Mesendoderm (in vitro differentiated cells): Measurements from ENCODE around the gene MTMR2.
"Not testable (repeated sequence)": the region's sequence is repeated elsewhere in the genome, so short reads cannot be mapped to it uniquely, and the experiment has no call there.

ENCODE experiments used
- DNase-seq: peaks from one replicate; pipeline ENCODE4 v3.0.0; 2013
- H2AK5ac ChIP-seq: 2 replicates; pipeline ENCODE4 v1.6.1; 2013; ENCODE audit warnings: low read length, inconsistent platforms
- H2BK120ac ChIP-seq: 2 replicates; pipeline ENCODE4 v1.6.1; 2013; ENCODE audit warnings: low read depth, mild to moderate bottlenecking, low read length, moderate library complexity, mixed read lengths
- H2BK15ac ChIP-seq: replicated peaks from 2 replicates; pipeline ENCODE4 v1.6.1; 2013; ENCODE audit warnings: low read depth, mild to moderate bottlenecking, moderate library complexity
- H2BK5ac ChIP-seq: 2 replicates; pipeline ENCODE4 v1.6.1; 2013; ENCODE audit warnings: low read length, inconsistent platforms
- H3K18ac ChIP-seq: 2 replicates; pipeline ENCODE4 v1.6.1; 2013; ENCODE audit warnings: mild to moderate bottlenecking, low read length, mixed read lengths
- H3K23ac ChIP-seq: one replicate; pipeline ENCODE4 v1.6.1; 2013; ENCODE audit warnings: low read length
- H3K27ac ChIP-seq: 2 replicates; pipeline ENCODE4 v1.5.1; 2013; ENCODE audit warnings: low read depth, mild to moderate bottlenecking, inconsistent platforms, low read length, moderate library complexity
- H3K27me3 ChIP-seq: 2 replicates; pipeline ENCODE4 v1.6.1; 2013; ENCODE audit warnings: low read length, control low read depth, mild to moderate bottlenecking, inconsistent platforms; ENCODE audit not compliant: insufficient read depth, poor library complexity
- H3K36me3 ChIP-seq: 2 replicates; pipeline ENCODE4 v1.6.1; 2013; ENCODE audit warnings: low read length, inconsistent platforms; ENCODE audit not compliant: control insufficient read depth, insufficient read depth
- H3K4ac ChIP-seq: one replicate; pipeline ENCODE4 v1.6.1; 2013; ENCODE audit warnings: low read depth, mild to moderate bottlenecking, low read length, moderate library complexity
- H3K4me1 ChIP-seq: 2 replicates; pipeline ENCODE4 v1.6.1; 2013; ENCODE audit warnings: low read depth, low read length, inconsistent platforms; ENCODE audit not compliant: control insufficient read depth
- H3K4me2 ChIP-seq: 2 replicates; pipeline ENCODE4 v1.6.1; 2013; ENCODE audit warnings: low read length
- H3K4me3 ChIP-seq: 2 replicates; pipeline ENCODE4 v1.5.1; 2013; ENCODE audit warnings: mild to moderate bottlenecking, low read length
- H3K56ac ChIP-seq: one replicate; pipeline ENCODE4 v1.6.1; 2013; ENCODE audit warnings: low read length
- H3K79me1 ChIP-seq: 2 replicates; pipeline ENCODE4 v1.6.1; 2013; ENCODE audit warnings: low read length, inconsistent platforms
- H3K79me2 ChIP-seq: 2 replicates; pipeline ENCODE4 v1.6.1; 2013; ENCODE audit warnings: mild to moderate bottlenecking, low read length; ENCODE audit not compliant: control insufficient read depth, insufficient read depth
- H3K9ac ChIP-seq: 2 replicates; pipeline ENCODE4 v1.6.1; 2013; ENCODE audit warnings: low read length, inconsistent platforms
- H4K5ac ChIP-seq: one replicate; pipeline ENCODE4 v1.6.1; 2013; ENCODE audit warnings: low read length
- H4K8ac ChIP-seq: one replicate; pipeline ENCODE4 v1.6.1; 2013; ENCODE audit warnings: low read depth, mild to moderate bottlenecking, control low read depth, low read length, moderate library complexity
- WGBS: extraction: QIAGEN DNeasy Blood & Tissue Kit; methylation state at CpG from one replicate; pipeline ENCODE4 v1.1.7; 2013; ENCODE audit warnings: low lambda C conversion rate, missing lambda C conversion rate; ENCODE audit not compliant: insufficient coverage; ENCODE audit errors: extremely low coverage; 5-methylcytosine and 5-hydroxymethylcytosine counted together

MTMR2 gene

DNA sequence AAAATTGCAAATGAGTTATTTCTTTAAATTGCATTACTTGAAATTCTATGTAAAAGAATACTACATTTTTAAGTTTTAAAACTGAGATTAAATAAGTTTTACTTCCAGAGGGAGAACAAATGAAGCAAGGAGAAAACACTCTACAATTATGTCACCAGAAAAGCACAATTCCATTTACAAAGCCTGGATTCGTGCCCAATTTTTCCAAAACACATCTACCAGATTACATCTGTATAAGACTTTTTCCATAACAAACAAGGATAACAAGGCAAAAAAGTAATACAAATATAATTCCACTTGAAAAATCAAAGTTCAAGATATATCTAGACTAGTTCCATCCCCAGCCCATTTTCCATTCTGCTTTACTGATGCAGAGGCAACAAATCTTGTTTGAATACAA, 40.5 kb downstream of the MTMR2 start:
- Histone ChIP-seq H2BK15ac (no peak overlapping the region), H2BK5ac (no peak overlapping the region), H3K27ac (no peak overlapping the region), H3K4me1 (no peaks in the 10 kb centered on the region), H3K9ac (no peak overlapping the region), H3K23ac (no peak overlapping the region), H2AK5ac (no peak overlapping the region), H3K36me3 (no peaks in the 10 kb centered on the region), H3K56ac (no peak overlapping the region), H4K8ac (no peak overlapping the region), H4K5ac (no peak overlapping the region), H3K79me1 (no peaks in the 10 kb centered on the region), H2BK120ac (no peak overlapping the region), H3K79me2 (no peaks in the 10 kb centered on the region), H3K18ac (no peak overlapping the region), H3K4me3 (no peak overlapping the region), H3K4ac (no peak overlapping the region), H3K27me3 (no peaks in the 10 kb centered on the region), H3K4me2 (no peak overlapping the region)
- no CpG with 5 or more reads among the region's 1 CpG for WGBS
- DNase-seq: no peak

DNA sequence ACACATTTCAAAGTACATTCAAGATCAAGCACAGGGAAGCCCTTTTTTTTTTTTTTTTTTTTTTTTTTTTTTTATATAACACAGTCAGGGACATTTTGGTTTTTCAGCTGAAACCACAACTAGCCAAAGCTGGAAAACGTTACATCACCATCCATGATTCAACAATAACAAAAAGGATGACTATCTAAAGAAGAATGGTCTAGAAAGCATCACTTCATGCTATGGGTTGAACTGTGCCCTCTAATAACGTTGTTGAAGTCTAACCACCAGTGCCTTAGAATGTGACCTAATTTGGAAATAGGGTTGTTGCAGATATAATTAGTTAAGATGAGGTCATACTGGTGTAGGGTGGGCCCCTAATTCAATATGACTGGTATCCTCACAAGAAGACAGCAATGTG, 46.6 kb downstream of the MTMR2 start:
- Histone ChIP-seq H3K79me2 (no peaks in the 10 kb centered on the region), H2BK120ac (no peak overlapping the region), H3K27me3 (no peaks in the 10 kb centered on the region), H3K23ac (no peak overlapping the region), H3K4me1 (no peaks in the 10 kb centered on the region), H3K36me3 (no peaks in the 10 kb centered on the region), H3K4ac (no peak overlapping the region), H3K27ac (no peak overlapping the region), H3K18ac (no peak overlapping the region), H2AK5ac (no peak overlapping the region), H3K4me3 (no peak overlapping the region), H2BK15ac (no peak overlapping the region), H3K56ac (no peak overlapping the region), H3K4me2 (no peak overlapping the region), H4K8ac (no peak overlapping the region), H2BK5ac (no peak overlapping the region), H4K5ac (no peak overlapping the region), H3K79me1 (no peaks in the 10 kb centered on the region), H3K9ac (no peak overlapping the region)
- DNase-seq: no peak
- no CpG with 5 or more reads among the region's 2 CpGs for WGBS

DNA sequence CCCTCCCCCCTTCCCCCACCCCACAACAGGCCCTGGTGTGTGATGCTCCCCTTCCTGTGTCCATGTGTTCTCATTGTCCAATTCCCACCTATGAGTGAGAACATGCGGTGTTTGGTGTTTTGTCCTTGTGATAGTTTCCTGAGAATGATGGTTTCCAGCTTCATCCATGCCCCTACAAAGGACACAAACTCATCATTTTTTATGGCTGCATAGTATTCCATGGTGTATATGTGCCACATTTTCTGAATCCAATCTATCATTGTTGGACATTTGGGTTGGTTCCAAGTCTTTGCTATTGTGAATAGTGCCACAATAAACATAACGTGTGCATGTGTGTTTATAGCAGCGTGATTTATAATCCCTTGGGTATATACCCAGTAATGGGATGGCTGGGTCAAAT, 53.0 kb downstream of the MTMR2 start:
- H3K79me2 ChIP-seq, H3K27me3 ChIP-seq, H2BK5ac ChIP-seq, H3K79me1 ChIP-seq, H3K18ac ChIP-seq, H3K56ac ChIP-seq, H3K4me2 ChIP-seq, H3K4me3 ChIP-seq, H3K27ac ChIP-seq, H3K4ac ChIP-seq, H3K4me1 ChIP-seq, H4K8ac ChIP-seq, H3K9ac ChIP-seq, H2BK120ac ChIP-seq, H4K5ac ChIP-seq, DNase-seq, H3K23ac ChIP-seq, H2BK15ac ChIP-seq, H3K36me3 ChIP-seq, H2AK5ac ChIP-seq: not testable (repeated sequence)
- no CpG with 5 or more reads among the region's 3 CpGs for WGBS

DNA sequence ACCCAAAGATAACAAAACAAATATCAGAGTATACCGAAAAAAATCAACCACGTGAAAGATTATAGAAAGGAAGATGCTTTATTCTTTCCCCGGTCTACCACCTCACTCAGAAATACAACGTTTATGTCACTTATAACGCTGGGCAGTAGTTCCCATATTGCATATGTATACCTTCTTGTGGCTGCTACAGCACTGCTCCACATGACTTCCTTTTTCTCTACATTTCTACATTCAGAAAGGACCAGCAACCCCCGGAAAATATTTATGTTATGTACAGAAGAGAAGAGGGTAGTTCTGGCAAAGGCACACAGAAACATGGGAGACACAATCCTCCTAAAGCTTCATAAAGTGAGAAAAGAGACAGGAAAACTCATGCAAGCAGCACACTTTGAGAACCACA, 56.8 kb downstream of the MTMR2 start:
- no CpG with 5 or more reads among the region's 6 CpGs for WGBS
- Histone ChIP-seq H3K18ac (no peak overlapping the region), H2BK15ac (no peak overlapping the region), H3K27me3 (no peaks in the 10 kb centered on the region), H4K5ac (no peak overlapping the region), H3K4me1 (no peaks in the 10 kb centered on the region), H2AK5ac (no peak overlapping the region), H3K23ac (no peak overlapping the region), H3K36me3 (no peaks in the 10 kb centered on the region), H3K4me3 (no peak overlapping the region), H2BK5ac (no peak overlapping the region), H3K9ac (no peak overlapping the region), H3K56ac (no peak overlapping the region), H3K79me1 (no peaks in the 10 kb centered on the region), H3K4ac (no peak overlapping the region), H4K8ac (no peak overlapping the region), H3K79me2 (no peaks in the 10 kb centered on the region), H3K27ac (no peak overlapping the region), H3K4me2 (no peak overlapping the region), H2BK120ac (no peak overlapping the region)
- DNase-seq: no peak

DNA sequence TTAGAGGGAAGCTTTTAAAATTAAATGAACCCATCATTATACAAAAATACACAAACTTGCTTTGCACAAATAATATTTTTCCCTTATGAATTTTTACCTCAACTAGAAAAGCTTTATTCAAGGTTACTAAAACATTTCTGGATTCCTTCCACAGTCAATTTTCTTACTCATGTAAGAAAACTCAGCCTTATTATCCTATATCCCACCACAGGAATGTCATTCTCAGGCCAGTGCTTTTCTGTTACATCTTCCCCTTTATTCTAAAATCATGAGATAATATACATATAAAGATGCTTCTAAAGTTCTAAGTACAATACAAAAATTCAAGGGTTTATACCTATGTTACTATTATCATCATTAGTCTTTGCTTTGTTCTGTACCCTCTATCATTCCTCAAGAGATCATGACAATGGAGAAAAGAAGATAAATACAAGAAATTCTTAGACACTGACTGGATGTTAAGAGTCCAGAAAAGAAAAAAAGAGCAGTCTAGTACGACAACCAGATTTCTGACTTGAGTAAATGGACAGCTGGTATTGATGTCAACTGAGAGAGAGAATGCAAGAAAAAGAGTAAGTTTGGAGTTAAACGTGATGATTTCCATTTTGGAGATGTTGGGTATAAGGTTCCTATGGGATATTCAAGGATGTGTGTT, 60.3 kb downstream of the MTMR2 start:
- no peak overlapping the region for H3K56ac ChIP-seq
- no peak overlapping the region for H3K4me2 ChIP-seq
- no peak overlapping the region for H4K8ac ChIP-seq
- H2BK5ac ChIP-seq: no peak overlapping the region
- H3K9ac ChIP-seq: no peak overlapping the region
- no peak overlapping the region for H4K5ac ChIP-seq
- H2BK120ac ChIP-seq: no peak overlapping the region
- H3K79me1 ChIP-seq: no peaks in the 10 kb centered on the region
- H3K23ac ChIP-seq: no peak overlapping the region
- H3K36me3 ChIP-seq: no peaks in the 10 kb centered on the region
- H3K18ac ChIP-seq: no peak overlapping the region
- no peaks in the 10 kb centered on the region for H3K27me3 ChIP-seq
- DNase-seq: no peak
- no peak overlapping the region for H3K27ac ChIP-seq
- no peak overlapping the region for H2AK5ac ChIP-seq
- no peaks in the 10 kb centered on the region for H3K79me2 ChIP-seq
- WGBS: 100% methylated on average over 1 of the region's 2 CpGs
- H3K4ac ChIP-seq: no peak overlapping the region
- H3K4me3 ChIP-seq: no peak overlapping the region
- no peak overlapping the region for H2BK15ac ChIP-seq
- H3K4me1 ChIP-seq: no peaks in the 10 kb centered on the region

DNA sequence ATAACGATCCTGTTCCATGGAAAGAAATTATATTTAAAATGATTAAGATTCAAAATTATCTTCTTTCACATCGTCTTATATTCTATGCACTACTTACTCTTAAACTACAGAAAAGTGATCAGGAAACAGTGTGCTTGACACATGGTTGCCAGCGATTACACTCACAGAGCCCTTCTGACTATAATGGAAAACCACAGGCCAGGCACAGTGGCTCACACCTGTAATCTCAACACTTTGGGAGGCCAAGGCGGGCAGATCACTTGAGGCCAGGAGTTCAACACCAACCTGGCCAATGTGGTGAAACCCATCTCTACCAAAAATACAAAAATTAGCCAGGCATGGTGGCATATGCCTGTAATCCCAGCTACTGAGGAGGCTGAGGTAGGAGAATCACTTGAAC, 63.9 kb downstream of the MTMR2 start:
- H3K79me1 ChIP-seq, H3K36me3 ChIP-seq, H2AK5ac ChIP-seq, H3K56ac ChIP-seq, DNase-seq, H3K9ac ChIP-seq, H2BK5ac ChIP-seq, H4K8ac ChIP-seq, H2BK120ac ChIP-seq, H3K27me3 ChIP-seq, H3K4me3 ChIP-seq, H4K5ac ChIP-seq, H3K4ac ChIP-seq, H3K4me1 ChIP-seq, H3K4me2 ChIP-seq, H3K79me2 ChIP-seq, H3K18ac ChIP-seq, H3K23ac ChIP-seq, H3K27ac ChIP-seq, H2BK15ac ChIP-seq: not testable (repeated sequence)
- WGBS: no CpG with 5 or more reads among the region's 4 CpGs
